Central memory CD8-positive, alpha-beta T cell (primary cell): ENCODE data around the gene SHC2.
A peak's percentile ranks its signal among the peaks of the same experiment; 100 is the strongest.
"Not testable (repeated sequence)": the region's sequence is repeated elsewhere in the genome, so short reads cannot be mapped to it uniquely, and the experiment has no call there.

Experiments used
- ATAC-seq: fragments of 150-1000 bp; cut with Tn5 transposase; replicated peaks from 2 replicates; pipeline ENCODE4 v1.10.0; 2022; ENCODE audit warnings: mild to moderate bottlenecking, moderate FRiP score, moderate number of reproducible peaks; ENCODE audit not compliant: poor library complexity, severe bottlenecking; ENCODE audit errors: extremely low read depth
- DNase-seq, 2 donors: peaks; one replicate each; pipeline ENCODE4 v3.0.0; 2021; ENCODE audit warnings: low spot score in 2 of 2
- H3K27ac Mint-ChIP-seq: one replicate; pipeline ENCODE4 v1.8.0; 2022; ENCODE audit warnings: low read depth, mild to moderate bottlenecking, moderate library complexity, mixed read lengths
- H3K27me3 Mint-ChIP-seq: one replicate; pipeline ENCODE4 v1.8.0; 2022; ENCODE audit warnings: mixed read lengths
- H3K36me3 Mint-ChIP-seq: one replicate; pipeline ENCODE4 v1.8.0; 2022; ENCODE audit warnings: mild to moderate bottlenecking, moderate library complexity, mixed read lengths; ENCODE audit not compliant: insufficient read depth
- H3K4me1 Mint-ChIP-seq: one replicate; pipeline ENCODE4 v1.8.0; 2022; ENCODE audit warnings: mixed read lengths
- H3K4me3 Mint-ChIP-seq: one replicate; pipeline ENCODE4 v1.8.0; 2022; ENCODE audit warnings: mild to moderate bottlenecking, moderate library complexity, mixed read lengths
- H3K9me3 Mint-ChIP-seq: one replicate; pipeline ENCODE4 v1.8.0; 2022; ENCODE audit warnings: mixed read lengths

SHC2 gene

DNA sequence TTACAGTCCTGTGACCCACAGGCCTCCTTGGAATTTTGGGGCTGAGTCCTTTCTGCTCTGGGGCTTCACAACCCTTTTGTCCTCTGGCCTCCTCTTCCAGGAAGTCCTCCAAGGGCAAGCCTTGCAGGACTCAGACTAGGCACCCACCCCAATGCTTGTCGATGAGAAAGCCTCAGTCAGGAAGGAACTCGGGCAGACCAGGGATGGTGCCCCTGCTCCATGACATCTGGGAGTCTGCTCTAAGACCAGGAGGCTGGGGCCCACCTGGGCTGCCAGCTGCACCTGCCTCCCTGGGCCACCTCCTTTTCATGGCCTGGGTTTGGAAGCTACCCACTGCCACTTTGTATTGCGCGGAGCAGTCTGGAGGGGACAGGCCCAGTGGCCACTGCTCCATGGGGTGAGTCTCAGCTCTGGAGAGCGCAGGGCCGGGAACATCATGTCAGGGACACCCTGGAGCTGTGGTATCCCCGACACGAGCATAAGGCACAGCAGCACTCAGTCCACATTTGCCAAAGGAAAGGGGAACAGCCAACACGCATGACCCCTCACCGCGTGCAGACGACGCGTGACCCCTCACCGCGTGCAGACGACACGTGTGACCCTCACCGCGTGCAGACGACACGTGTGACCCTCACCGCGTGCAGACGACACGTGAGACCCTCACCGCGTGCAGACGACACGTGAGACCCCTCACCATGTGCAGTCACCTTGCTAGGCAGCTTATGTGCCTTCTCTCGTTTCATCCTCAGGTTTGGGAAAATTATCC, 62.7 kb downstream of the SHC2 start:
- Mint-ChIP-seq H3K27ac (no peak overlapping the region), H3K36me3 (peaks cover 7% of the 10 kb centered on the region), H3K27me3 (peaks cover 4% of the 10 kb centered on the region), H3K4me1 (peaks cover under 1% of the 10 kb centered on the region), H3K9me3 (peaks cover 12% of the 10 kb centered on the region), H3K4me3 (no peak overlapping the region)
- DNase-seq (no peak), ATAC-seq (no peak)

DNA sequence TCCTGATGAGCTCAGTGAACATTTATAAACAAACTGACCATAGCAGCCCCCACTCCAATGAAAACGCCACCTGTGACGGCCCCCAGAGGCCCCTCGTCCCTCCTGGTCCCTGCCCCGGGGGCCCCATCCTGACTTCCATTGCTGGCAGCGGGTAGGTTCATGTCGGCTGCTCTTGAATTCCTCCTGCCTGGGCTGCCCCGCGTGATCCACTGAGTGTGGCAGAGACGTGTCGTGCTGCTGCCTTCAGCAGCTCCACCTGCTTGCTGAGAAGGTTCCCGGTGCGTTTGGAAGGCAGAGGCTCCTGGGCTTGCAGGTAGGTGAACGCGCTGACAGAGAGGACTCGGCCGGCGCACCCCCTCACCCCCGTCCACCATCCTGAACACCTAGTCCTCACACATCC, 63.5 kb downstream of the SHC2 start:
- ATAC-seq (no peak), DNase-seq (no peak)
- Mint-ChIP-seq H3K9me3 (peaks cover 15% of the 10 kb centered on the region), H3K4me3 (no peak overlapping the region), H3K27me3 (no peaks in the 10 kb centered on the region), H3K36me3 (peaks cover 8% of the 10 kb centered on the region), H3K4me1 (peaks cover 4% of the 10 kb centered on the region), H3K27ac (no peak overlapping the region)

- DNase-seq (no peak), ATAC-seq (no peak)
- peaks cover 15% of the 10 kb centered on the region for H3K9me3 Mint-ChIP-seq
- peaks cover 4% of the 10 kb centered on the region for H3K4me1 Mint-ChIP-seq
- peaks cover 8% of the 10 kb centered on the region for H3K36me3 Mint-ChIP-seq
- no peaks in the 10 kb centered on the region for H3K27me3 Mint-ChIP-seq
- H3K27ac Mint-ChIP-seq, result no peak overlapping the region
- no peak overlapping the region for H3K4me3 Mint-ChIP-seq
Measured at GRCh38 chr19:395467-395866, 65.4 kb downstream of the SHC2 start.

DNA sequence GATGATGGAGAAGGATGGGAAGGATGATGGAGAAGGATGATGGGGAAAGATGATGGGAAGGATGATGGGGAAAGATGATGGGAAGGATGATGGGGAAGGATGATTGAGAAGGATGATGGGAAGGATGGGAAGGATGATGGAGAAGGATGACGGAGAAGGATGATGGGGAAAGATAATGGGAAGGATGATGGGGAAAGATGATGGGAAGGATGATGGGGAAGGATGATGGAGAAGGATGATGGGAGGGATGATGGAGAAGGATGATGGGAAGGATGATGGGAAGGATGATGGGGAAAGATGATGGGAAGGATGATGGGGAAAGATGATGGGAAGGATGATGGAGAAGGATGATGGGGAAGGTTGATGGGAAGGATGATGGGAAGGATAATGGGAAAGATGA, 66.0 kb downstream of the SHC2 start:
- peaks cover 15% of the 10 kb centered on the region for H3K9me3 Mint-ChIP-seq
- not testable (repeated sequence) for H3K4me1 Mint-ChIP-seq, ATAC-seq, H3K27ac Mint-ChIP-seq, H3K27me3 Mint-ChIP-seq, DNase-seq, H3K4me3 Mint-ChIP-seq, H3K36me3 Mint-ChIP-seq

DNA sequence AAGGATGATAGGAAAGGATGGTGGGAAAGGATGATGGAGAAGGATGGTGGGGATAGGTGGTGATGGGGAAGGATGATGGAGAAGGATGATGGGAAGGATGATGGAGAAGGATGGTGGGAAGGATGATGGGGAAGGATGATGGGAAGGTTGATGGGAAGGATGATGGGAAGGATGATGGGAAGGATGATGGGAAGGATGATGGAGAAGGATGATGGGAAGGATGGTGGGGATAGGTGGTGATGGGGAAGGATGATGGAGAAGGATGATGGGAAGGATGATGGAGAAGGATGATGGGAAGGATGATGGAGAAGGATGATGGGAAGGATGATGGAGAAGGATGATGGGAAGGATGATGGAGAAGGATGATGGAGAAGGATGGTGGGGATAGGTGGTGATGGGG, 67.3 kb downstream of the SHC2 start:
- peak overlapping the region; percentile 44 for H3K4me3 Mint-ChIP-seq
- not testable (repeated sequence) for ATAC-seq, H3K27me3 Mint-ChIP-seq, H3K4me1 Mint-ChIP-seq, DNase-seq, H3K36me3 Mint-ChIP-seq
- H3K9me3 Mint-ChIP-seq, result peaks cover 15% of the 10 kb centered on the region
- peak overlapping the region; percentile 78 for H3K27ac Mint-ChIP-seq

GRCh38 chr19:392375-392970, 68.4 kb downstream of the SHC2 start:
- H3K4me1 Mint-ChIP-seq, result peaks cover 4% of the 10 kb centered on the region
- no peak for ATAC-seq
- H3K9me3 Mint-ChIP-seq, result peaks cover 15% of the 10 kb centered on the region
- DNase-seq, result no peak
- peak overlapping the region; percentile 78 for H3K27ac Mint-ChIP-seq
- H3K4me3 Mint-ChIP-seq, result no peak overlapping the region
- H3K36me3 Mint-ChIP-seq, result peaks cover 8% of the 10 kb centered on the region
- H3K27me3 Mint-ChIP-seq, result peaks cover 9% of the 10 kb centered on the region

GRCh38 chr19:391726-392374, 69.0 kb downstream of the SHC2 start:
- Mint-ChIP-seq H3K4me1 (peaks cover 4% of the 10 kb centered on the region), H3K36me3 (peaks cover 8% of the 10 kb centered on the region), H3K9me3 (peaks cover 15% of the 10 kb centered on the region), H3K27me3 (peaks cover 9% of the 10 kb centered on the region), H3K4me3 (no peak overlapping the region), H3K27ac (no peak overlapping the region)
- no peak for DNase-seq
- ATAC-seq, result no peak

- H3K36me3 Mint-ChIP-seq, result peaks cover 8% of the 10 kb centered on the region
- peaks cover 13% of the 10 kb centered on the region for H3K27me3 Mint-ChIP-seq
- no peak overlapping the region for H3K4me3 Mint-ChIP-seq
- peaks cover 15% of the 10 kb centered on the region for H3K9me3 Mint-ChIP-seq
- peaks cover 4% of the 10 kb centered on the region for H3K4me1 Mint-ChIP-seq
- H3K27ac Mint-ChIP-seq, result no peak overlapping the region
- ATAC-seq, result no peak
- DNase-seq, result no peak
Measured at GRCh38 chr19:391207-391557, 69.7 kb downstream of the SHC2 start.

GRCh38 chr19:390386-391206, 70.2 kb downstream of the SHC2 start:
- Mint-ChIP-seq H3K4me1 (peaks cover 4% of the 10 kb centered on the region), H3K27me3 (peaks cover 19% of the 10 kb centered on the region), H3K36me3 (peaks cover 4% of the 10 kb centered on the region), H3K4me3 (no peak overlapping the region), H3K9me3 (peaks cover 11% of the 10 kb centered on the region), H3K27ac (no peak overlapping the region)
- ATAC-seq, result no peak
- DNase-seq, result no peak

- peaks cover 8% of the 10 kb centered on the region for H3K9me3 Mint-ChIP-seq
- DNase-seq (no peak), ATAC-seq (no peak)
- peaks cover 4% of the 10 kb centered on the region for H3K36me3 Mint-ChIP-seq
- peaks cover 4% of the 10 kb centered on the region for H3K4me1 Mint-ChIP-seq
- peaks cover 23% of the 10 kb centered on the region for H3K27me3 Mint-ChIP-seq
- H3K4me3 Mint-ChIP-seq, result no peak overlapping the region
- H3K27ac Mint-ChIP-seq, result no peak overlapping the region
Measured at GRCh38 chr19:389935-390289, 70.9 kb downstream of the SHC2 start.

- Mint-ChIP-seq H3K4me1 (peaks cover 4% of the 10 kb centered on the region), H3K4me3 (no peak overlapping the region), H3K27me3 (peaks cover 26% of the 10 kb centered on the region), H3K9me3 (peaks cover 8% of the 10 kb centered on the region), H3K27ac (no peak overlapping the region), H3K36me3 (peaks cover 4% of the 10 kb centered on the region)
- DNase-seq, result no peak
- no peak for ATAC-seq
Measured at GRCh38 chr19:389255-389934, 71.4 kb downstream of the SHC2 start.

- H3K36me3 Mint-ChIP-seq, result peaks cover 5% of the 10 kb centered on the region
- ATAC-seq (no peak), DNase-seq (no peak)
- peaks cover 33% of the 10 kb centered on the region for H3K27me3 Mint-ChIP-seq
- no peak overlapping the region for H3K27ac Mint-ChIP-seq
- no peak overlapping the region for H3K4me3 Mint-ChIP-seq
- peaks cover 4% of the 10 kb centered on the region for H3K4me1 Mint-ChIP-seq
- H3K9me3 Mint-ChIP-seq, result peaks cover 8% of the 10 kb centered on the region
Measured at GRCh38 chr19:388691-389090, 72.1 kb downstream of the SHC2 start.
